ENCODE data around the gene CREB3L2.
A peak's percentile ranks its signal among the peaks of the same experiment; 100 is the strongest.

The CREB3L2 gene

DNA sequence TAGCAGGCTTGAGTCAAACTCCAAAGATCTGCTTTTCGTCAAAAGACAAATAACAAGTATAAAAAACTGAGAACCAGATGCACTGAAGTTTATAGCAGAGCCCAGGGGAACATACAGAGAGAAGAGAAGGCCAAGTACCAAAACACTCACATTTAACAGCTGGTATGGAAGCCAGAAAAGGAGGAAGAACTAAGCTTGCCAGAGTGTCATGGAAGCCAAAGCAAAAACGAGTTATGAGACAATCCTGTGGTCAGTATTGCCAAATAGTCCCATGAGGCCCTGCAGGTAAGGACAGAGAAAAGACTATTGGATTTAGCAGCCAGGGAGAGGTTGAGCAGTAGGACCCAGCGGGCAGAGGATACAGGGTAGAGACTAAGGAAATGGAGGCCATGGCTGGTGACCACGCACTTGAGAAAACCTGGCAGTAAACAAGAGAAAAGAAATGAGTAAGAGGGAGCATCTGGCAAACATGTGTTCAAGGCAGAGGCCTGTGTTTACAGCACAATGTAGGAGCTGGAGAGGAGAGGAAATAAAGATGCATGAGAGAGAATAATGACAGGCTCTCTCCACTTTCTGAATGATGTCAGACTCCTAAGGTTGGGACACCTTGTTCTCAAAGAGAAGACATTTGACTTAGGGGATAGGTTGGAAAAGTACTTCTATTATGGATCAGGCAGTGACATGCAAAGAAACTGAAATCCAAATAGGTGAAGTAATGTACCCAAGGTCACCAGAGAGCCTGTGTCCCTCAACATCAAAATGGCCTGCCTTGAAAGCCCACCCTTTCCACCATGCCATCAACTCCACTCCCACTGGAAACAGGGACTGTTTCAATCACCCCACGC lies 9.1 kb downstream of the CREB3L2 start:
- H3K4me1 ChIP-seq (ENCODE audit: control insufficient read depth in 1 of 2, insufficient read depth in 2 of 2, low read length in 2 of 2): peaks cover 18 to 38% of the 10 kb centered on the region in 2 experiments
- H3K4me2 ChIP-seq (ENCODE audit: low read length): no peak overlapping the region
- no peak overlapping the region for H2BK5ac ChIP-seq (ENCODE audit: low read depth, low read length, poor library complexity)
- H4K8ac ChIP-seq (ENCODE audit: low read depth, low read length): no peak overlapping the region
- no peak overlapping the region for H3K9ac ChIP-seq (ENCODE audit: low read length)
- H3K18ac ChIP-seq (ENCODE audit: low read length): no peak overlapping the region
- no peak overlapping the region for H4K91ac ChIP-seq (ENCODE audit: low read depth, low read length)
- H2BK12ac ChIP-seq (ENCODE audit: low read length): no peak overlapping the region
- no peak overlapping the region for H3K14ac ChIP-seq (ENCODE audit: low read length)
- no peak overlapping the region for H2AFZ ChIP-seq (ENCODE audit: insufficient read depth, low read length, poor library complexity)
- no CpG with 5 or more reads among the region's 5 CpGs for WGBS (ENCODE audit: extremely low coverage, insufficient coverage, insufficient read length)
- H3K36me3 ChIP-seq (ENCODE audit: control insufficient read depth in 1 of 2, insufficient read depth in 2 of 2, low read length in 2 of 2): peaks cover 4 to 8% of the 10 kb centered on the region in 2 experiments
- H3K4me3 ChIP-seq (ENCODE audit: low read depth, low read length): no peak overlapping the region
- no peak overlapping the region for H3K23ac ChIP-seq (ENCODE audit: low read length)
- no peak overlapping the region for H2AK5ac ChIP-seq (ENCODE audit: low read length)
- peak; percentile 81 to 88 for DNase-seq
- H3K79me2 ChIP-seq (ENCODE audit: control insufficient read depth, insufficient read depth, low read length, poor library complexity): peaks cover 35% of the 10 kb centered on the region
- H3K4ac ChIP-seq (ENCODE audit: low read depth, low read length): peak overlapping the region; percentile 75
- peaks cover 5% of the 10 kb centered on the region for H3K79me1 ChIP-seq (ENCODE audit: low read length)
- H3K27ac ChIP-seq (ENCODE audit: low read depth, low read length): peak overlapping the region; percentile 14
- no peak overlapping the region for H2BK120ac ChIP-seq (ENCODE audit: insufficient read depth, low read length, poor library complexity)
- H3K27me3 ChIP-seq (ENCODE audit: insufficient read depth, low read length): no peaks in the 10 kb centered on the region
- H3K9me3 ChIP-seq (ENCODE audit: insufficient read depth, low read depth, low read length): no peaks in the 10 kb centered on the region
- no peak overlapping the region for H4K12ac ChIP-seq (ENCODE audit: low read depth, low read length)

DNA sequence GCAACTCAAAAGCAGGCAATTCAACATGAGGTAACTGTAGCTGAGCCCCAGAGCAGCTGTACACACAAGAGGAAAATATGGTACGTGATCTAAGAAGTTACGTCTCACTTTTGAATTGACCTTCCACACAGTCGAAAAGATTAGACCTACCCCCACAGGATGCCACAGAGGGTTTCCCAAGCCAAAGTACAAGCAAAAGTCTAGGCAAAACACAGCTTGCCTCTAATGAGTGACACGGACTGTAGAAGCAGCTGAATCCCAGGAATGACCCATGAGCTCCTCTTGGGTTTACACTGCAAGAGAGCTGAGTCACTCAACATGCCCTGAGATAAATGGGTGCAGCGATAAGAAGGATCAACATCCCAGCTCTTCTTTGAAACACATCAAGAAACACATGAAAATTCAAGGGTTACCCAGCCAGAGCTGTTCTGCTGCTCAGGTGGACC lies 9.8 kb downstream of the CREB3L2 start:
- H2BK5ac ChIP-seq (ENCODE audit: low read depth, low read length, poor library complexity): no peak overlapping the region
- H3K9ac ChIP-seq (ENCODE audit: low read length): no peak overlapping the region
- H3K4ac ChIP-seq (ENCODE audit: low read depth, low read length): peak overlapping the region; percentile 75
- H4K12ac ChIP-seq (ENCODE audit: low read depth, low read length): no peak overlapping the region
- H3K23ac ChIP-seq (ENCODE audit: low read length): no peak overlapping the region
- DNase-seq: peak; percentile 88 to 91
- H2BK12ac ChIP-seq (ENCODE audit: low read length): peak overlapping the region; percentile 25
- H3K4me1 ChIP-seq (ENCODE audit: control insufficient read depth in 1 of 2, insufficient read depth in 2 of 2, low read length in 2 of 2): peaks cover 18 to 38% of the 10 kb centered on the region in 2 experiments
- H3K27ac ChIP-seq (ENCODE audit: low read depth, low read length): peak overlapping the region; percentile 14
- H2BK120ac ChIP-seq (ENCODE audit: insufficient read depth, low read length, poor library complexity): no peak overlapping the region
- no peaks in the 10 kb centered on the region for H3K27me3 ChIP-seq (ENCODE audit: insufficient read depth, low read length)
- no CpG with 5 or more reads among the region's 5 CpGs for WGBS (ENCODE audit: extremely low coverage, insufficient coverage, insufficient read length)
- H3K79me1 ChIP-seq (ENCODE audit: low read length): peaks cover 5% of the 10 kb centered on the region
- H2AFZ ChIP-seq (ENCODE audit: insufficient read depth, low read length, poor library complexity): no peak overlapping the region
- no peak overlapping the region for H4K91ac ChIP-seq (ENCODE audit: low read depth, low read length)
- no peak overlapping the region for H4K8ac ChIP-seq (ENCODE audit: low read depth, low read length)
- no peak overlapping the region for H3K18ac ChIP-seq (ENCODE audit: low read length)
- no peak overlapping the region for H2AK5ac ChIP-seq (ENCODE audit: low read length)
- H3K36me3 ChIP-seq (ENCODE audit: control insufficient read depth in 1 of 2, insufficient read depth in 2 of 2, low read length in 2 of 2): peaks cover 4 to 8% of the 10 kb centered on the region in 2 experiments
- peaks cover 33% of the 10 kb centered on the region for H3K79me2 ChIP-seq (ENCODE audit: control insufficient read depth, insufficient read depth, low read length, poor library complexity)
- H3K14ac ChIP-seq (ENCODE audit: low read length): no peak overlapping the region
- H3K4me3 ChIP-seq (ENCODE audit: low read depth, low read length): no peak overlapping the region
- no peaks in the 10 kb centered on the region for H3K9me3 ChIP-seq (ENCODE audit: insufficient read depth, low read depth, low read length)
- no peak overlapping the region for H3K4me2 ChIP-seq (ENCODE audit: low read length)

DNA sequence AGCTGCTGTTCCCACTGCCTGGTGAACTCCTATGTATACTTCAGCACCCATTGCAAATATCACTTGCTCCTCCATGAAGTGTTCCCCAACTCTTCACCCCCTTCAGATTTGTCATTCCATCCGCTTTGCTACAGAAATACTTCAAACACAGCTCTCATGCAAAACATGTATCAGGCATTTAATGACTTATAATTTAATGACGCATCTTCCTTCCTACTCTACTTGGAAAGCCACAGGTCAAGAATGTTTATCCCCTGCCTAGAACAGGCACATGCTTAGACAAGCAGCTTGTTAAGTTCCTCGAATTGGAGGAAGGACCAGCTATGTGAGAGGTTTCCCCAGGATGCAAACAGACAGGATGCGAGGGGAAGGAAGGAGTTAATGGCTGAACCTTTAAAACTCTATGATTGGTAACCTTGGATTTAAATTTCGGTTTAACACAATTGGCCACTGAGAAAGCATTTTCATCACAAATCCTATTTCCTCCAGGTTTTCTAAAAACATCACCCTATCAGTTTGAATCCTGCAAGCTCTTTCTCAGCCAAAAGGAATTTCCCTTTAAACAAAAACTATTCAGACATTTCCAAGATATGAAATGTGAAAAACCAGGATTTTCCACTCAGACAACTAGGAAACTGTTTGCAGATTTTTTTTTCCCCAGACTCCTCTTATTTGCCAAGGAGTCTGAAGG lies 11.5 kb downstream of the CREB3L2 start:
- Histone ChIP-seq H2BK120ac (ENCODE audit: insufficient read depth, low read length, poor library complexity) (no peak overlapping the region), H3K27me3 (ENCODE audit: insufficient read depth, low read length) (no peaks in the 10 kb centered on the region), H3K4me3 (ENCODE audit: low read depth, low read length) (no peak overlapping the region), H4K12ac (ENCODE audit: low read depth, low read length) (no peak overlapping the region), H3K27ac (ENCODE audit: low read depth, low read length) (peak overlapping the region; percentile 16), H3K79me1 (ENCODE audit: low read length) (peaks cover 5% of the 10 kb centered on the region), H2BK5ac (ENCODE audit: low read depth, low read length, poor library complexity) (no peak overlapping the region), H3K14ac (ENCODE audit: low read length) (no peak overlapping the region), H2BK12ac (ENCODE audit: low read length) (no peak overlapping the region), H3K4ac (ENCODE audit: low read depth, low read length) (peak overlapping the region; percentile 13), H3K18ac (ENCODE audit: low read length) (no peak overlapping the region), H3K23ac (ENCODE audit: low read length) (no peak overlapping the region), H4K91ac (ENCODE audit: low read depth, low read length) (no peak overlapping the region), H3K36me3 (ENCODE audit: control insufficient read depth in 1 of 2, insufficient read depth in 2 of 2, low read length in 2 of 2) (peaks cover 3 to 4% of the 10 kb centered on the region in 2 experiments), H3K4me1 (ENCODE audit: control insufficient read depth in 1 of 2, insufficient read depth in 2 of 2, low read length in 2 of 2) (peaks cover 23 to 47% of the 10 kb centered on the region in 2 experiments), H3K9ac (ENCODE audit: low read length) (no peak overlapping the region), H3K4me2 (ENCODE audit: low read length) (no peak overlapping the region), H3K9me3 (ENCODE audit: insufficient read depth, low read depth, low read length) (no peaks in the 10 kb centered on the region), H2AK5ac (ENCODE audit: low read length) (no peak overlapping the region), H2AFZ (ENCODE audit: insufficient read depth, low read length, poor library complexity) (no peak overlapping the region), H4K8ac (ENCODE audit: low read depth, low read length) (no peak overlapping the region), H3K79me2 (ENCODE audit: control insufficient read depth, insufficient read depth, low read length, poor library complexity) (peaks cover 34% of the 10 kb centered on the region)
- DNase-seq: peak in 1 of 2 donors; percentile 82
- no CpG with 5 or more reads among the region's 5 CpGs for WGBS (ENCODE audit: extremely low coverage, insufficient coverage, insufficient read length)

DNA sequence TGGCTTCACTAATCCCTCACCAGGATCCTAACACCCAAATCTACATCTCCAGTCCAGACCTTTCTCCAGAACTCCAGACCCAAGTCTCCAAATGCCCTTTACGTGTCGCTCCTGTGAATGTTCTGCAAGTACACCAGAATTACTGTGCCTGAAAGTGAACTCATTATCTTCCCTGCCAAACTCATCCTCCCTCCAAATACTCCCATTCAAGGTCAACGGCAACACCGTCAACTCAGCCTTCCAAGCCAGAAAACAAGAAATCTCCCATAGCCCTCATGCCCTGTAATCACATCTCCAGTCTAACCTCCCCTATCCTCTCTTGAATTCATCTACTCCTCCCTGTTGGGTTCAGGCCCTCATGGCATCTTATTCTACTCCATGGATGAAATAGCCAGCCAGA lies 12.3 kb downstream of the CREB3L2 start:
- Histone ChIP-seq H4K12ac (ENCODE audit: low read depth, low read length) (no peak overlapping the region), H3K18ac (ENCODE audit: low read length) (no peak overlapping the region), H3K36me3 (ENCODE audit: control insufficient read depth in 1 of 2, insufficient read depth in 2 of 2, low read length in 2 of 2) (peaks cover 3 to 4% of the 10 kb centered on the region in 2 experiments), H3K4me1 (ENCODE audit: control insufficient read depth in 1 of 2, insufficient read depth in 2 of 2, low read length in 2 of 2) (peaks cover 25 to 52% of the 10 kb centered on the region in 2 experiments), H4K8ac (ENCODE audit: low read depth, low read length) (no peak overlapping the region), H3K27ac (ENCODE audit: low read depth, low read length) (no peak overlapping the region), H2AFZ (ENCODE audit: insufficient read depth, low read length, poor library complexity) (no peak overlapping the region), H3K4ac (ENCODE audit: low read depth, low read length) (peak overlapping the region; percentile 89), H3K27me3 (ENCODE audit: insufficient read depth, low read length) (no peaks in the 10 kb centered on the region), H3K9me3 (ENCODE audit: insufficient read depth, low read depth, low read length) (no peaks in the 10 kb centered on the region), H2BK5ac (ENCODE audit: low read depth, low read length, poor library complexity) (no peak overlapping the region), H2BK12ac (ENCODE audit: low read length) (no peak overlapping the region), H2BK120ac (ENCODE audit: insufficient read depth, low read length, poor library complexity) (no peak overlapping the region), H3K14ac (ENCODE audit: low read length) (no peak overlapping the region), H2AK5ac (ENCODE audit: low read length) (no peak overlapping the region), H3K4me2 (ENCODE audit: low read length) (no peak overlapping the region), H3K79me2 (ENCODE audit: control insufficient read depth, insufficient read depth, low read length, poor library complexity) (peaks cover 34% of the 10 kb centered on the region), H3K23ac (ENCODE audit: low read length) (no peak overlapping the region), H3K9ac (ENCODE audit: low read length) (no peak overlapping the region), H3K4me3 (ENCODE audit: low read depth, low read length) (no peak overlapping the region), H3K79me1 (ENCODE audit: low read length) (peaks cover 5% of the 10 kb centered on the region), H4K91ac (ENCODE audit: low read depth, low read length) (no peak overlapping the region)
- DNase-seq: no peak
- no CpG with 5 or more reads among the region's 4 CpGs for WGBS (ENCODE audit: extremely low coverage, insufficient coverage, insufficient read length)
